GM18873 (cell line): ENCODE data around the gene CRB1.

Experiments used
- ATAC-seq: cut with Tn5 transposase; IDR thresholded peaks from one replicate; pipeline ENCODE4 v1.9.1; 2021; ENCODE audit warnings: mild to moderate bottlenecking, moderate library complexity, moderate number of reproducible peaks; ENCODE audit not compliant: unreplicated experiment, low FRiP score

Gene CRB1

GRCh38 chr1:197510691-197511378 is 242.8 kb downstream of the CRB1 start:
- ATAC-seq = no peak

GRCh38 chr1:197515421-197515820 is 247.4 kb downstream of the CRB1 start:
- ATAC-seq = no peak

- ATAC-seq = no peak
These were observed 251.8 kb downstream of the CRB1 start for GRCh38 chr1:197519741-197520334.

- ATAC-seq = peak; percentile 39
These were observed 253.2 kb downstream of the CRB1 start for GRCh38 chr1:197521118-197521739.

GRCh38 chr1:197526736-197527371 is 258.8 kb downstream of the CRB1 start:
- ATAC-seq = no peak
